ENCODE measurements around the gene RHOF. TPM values are rescaled to one million over a fixed set of nuclear protein-coding genes. Genes with fewer than 3 reads are reported as not detected.
"Not testable (repeated sequence)": the region's sequence is repeated elsewhere in the genome, so short reads cannot be mapped to it uniquely, and the experiment has no call there.

Gene RHOF
- total RNA-seq, 2 donors from 2014 or later, result 103 to 123 TPM

DNA sequence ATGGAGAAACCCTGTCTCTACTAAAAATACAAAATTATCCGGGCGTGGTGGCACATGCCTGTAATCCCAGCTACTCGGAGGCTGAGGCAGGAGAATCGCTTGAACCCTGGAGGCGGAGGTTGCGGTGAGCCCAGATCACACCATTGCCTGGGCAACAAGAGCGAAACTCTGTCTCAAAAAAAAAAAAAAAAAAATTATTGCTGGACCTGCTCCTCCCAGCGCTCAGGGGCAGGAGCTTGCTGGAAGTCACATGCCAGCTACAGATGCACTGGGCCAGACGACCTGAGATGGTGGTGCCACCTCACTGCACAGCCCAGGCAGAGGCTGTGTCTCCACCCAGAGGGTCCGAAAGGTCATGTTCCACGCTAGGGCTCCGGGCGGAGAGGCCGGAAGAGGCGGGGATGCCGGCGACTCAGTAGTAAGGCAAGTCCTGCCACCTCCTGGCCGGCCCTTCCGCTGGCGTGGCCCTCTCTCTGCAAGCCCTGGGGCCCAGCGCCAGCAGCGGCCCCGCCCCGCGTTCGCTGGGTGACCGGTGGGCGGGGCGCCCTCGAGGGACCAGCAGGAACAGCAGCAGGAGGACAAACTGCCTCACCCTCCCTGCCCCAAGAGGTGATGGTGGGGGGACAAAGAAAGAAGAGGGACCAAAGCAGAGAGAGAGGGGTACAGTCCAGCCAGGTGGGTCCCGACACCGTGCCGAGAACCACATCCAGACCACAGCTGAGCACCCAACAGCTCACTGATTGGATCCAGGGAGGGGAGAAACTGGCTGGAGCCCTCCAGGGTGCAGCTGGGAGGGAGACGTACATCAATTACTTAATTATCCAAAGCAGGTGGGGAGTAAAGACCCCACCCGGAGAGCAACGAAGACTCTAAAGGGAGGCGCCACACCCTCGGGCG is 3.6 kb upstream of the RHOF start:
- Mint-ChIP-seq H3K36me3 (ENCODE audit: low read depth) (peaks cover 70% of the 10 kb centered on the region), H3K4me1 (peaks cover 24% of the 10 kb centered on the region), H3K27me3 (no peaks in the 10 kb centered on the region), H3K9me3 (no peaks in the 10 kb centered on the region), H3K4me3 (peak overlapping the region; percentile 52), H3K27ac (no peak overlapping the region)
- ATAC-seq (replicated peaks), result no peak

DNA sequence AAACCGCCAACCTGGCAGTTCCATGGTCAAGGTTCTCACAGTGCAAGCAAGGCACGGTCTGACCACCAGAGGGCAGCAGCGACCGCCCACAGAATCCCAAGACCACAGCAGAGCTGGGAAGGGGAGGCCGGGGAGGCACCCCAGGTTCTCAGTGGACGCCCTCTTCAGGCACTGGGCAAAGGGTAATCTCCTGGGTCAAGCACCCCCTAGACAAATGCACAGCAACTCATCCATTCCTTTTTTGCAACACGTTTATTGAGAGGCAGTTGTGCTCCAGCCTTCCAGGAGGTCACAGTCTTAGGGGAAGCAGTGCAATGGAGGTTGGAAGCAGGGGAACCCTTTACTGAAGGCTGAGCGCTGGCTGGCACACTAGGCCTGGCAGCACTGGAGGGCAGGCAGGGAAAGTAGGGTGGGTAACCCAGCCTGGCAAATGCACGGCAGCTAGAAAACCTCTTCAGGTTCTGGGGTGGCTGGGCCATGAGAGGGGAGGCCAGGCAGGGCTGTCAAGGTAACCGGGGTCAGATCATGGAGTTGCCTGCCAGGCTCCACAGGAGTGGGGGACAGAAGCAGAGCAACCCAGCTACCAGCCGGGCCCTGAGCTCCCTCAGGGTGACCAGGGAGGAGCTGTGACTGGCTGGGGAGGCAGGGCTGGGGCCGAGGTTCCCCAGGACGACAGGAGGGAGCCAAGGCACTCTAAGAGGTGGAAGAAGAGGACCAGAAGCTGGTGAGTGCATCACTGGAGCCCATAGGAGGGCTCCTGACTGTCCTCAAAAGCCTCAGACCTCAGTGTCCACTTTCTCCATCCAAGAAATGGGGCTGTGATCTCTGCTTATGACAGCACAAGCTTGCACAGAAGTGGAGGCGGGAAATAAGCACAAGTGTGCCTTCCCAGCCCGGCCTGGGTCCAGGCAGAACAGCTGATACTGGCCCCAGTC is 1.8 kb upstream of the RHOF start:
- Mint-ChIP-seq H3K4me3 (peak overlapping the region; percentile 94), H3K36me3 (ENCODE audit: low read depth) (peaks cover 75% of the 10 kb centered on the region), H3K27me3 (no peaks in the 10 kb centered on the region), H3K9me3 (no peaks in the 10 kb centered on the region), H3K27ac (peak overlapping the region; percentile 73), H3K4me1 (peaks cover 34% of the 10 kb centered on the region)
- peak; percentile 25 for ATAC-seq (replicated peaks)

DNA sequence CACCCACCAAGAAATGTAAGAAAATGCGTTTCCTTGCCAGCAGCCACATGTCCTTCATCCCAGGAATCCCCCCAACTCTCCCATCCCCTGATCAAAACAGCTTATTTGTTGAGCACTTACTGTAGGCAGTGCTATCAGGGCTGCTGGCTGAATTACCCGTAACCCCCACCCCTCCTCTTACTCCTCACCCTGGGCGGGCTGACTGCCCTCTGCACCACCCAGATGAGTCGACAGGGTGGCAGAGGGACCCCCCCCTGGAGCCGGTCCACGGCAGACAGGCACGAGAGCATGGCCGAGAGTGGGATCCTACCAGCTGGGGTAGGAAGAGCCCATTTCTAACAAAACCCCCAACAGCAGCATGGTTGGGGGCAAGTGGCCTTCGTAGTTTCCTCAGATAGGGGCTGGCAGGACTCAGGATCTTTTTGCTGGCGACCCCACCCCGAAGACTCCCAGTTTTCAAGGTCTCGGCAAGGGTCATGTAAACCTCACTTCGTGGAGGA is 1.1 kb upstream of the RHOF start:
- H3K36me3 Mint-ChIP-seq (ENCODE audit: low read depth), result peaks cover 79% of the 10 kb centered on the region

DNA sequence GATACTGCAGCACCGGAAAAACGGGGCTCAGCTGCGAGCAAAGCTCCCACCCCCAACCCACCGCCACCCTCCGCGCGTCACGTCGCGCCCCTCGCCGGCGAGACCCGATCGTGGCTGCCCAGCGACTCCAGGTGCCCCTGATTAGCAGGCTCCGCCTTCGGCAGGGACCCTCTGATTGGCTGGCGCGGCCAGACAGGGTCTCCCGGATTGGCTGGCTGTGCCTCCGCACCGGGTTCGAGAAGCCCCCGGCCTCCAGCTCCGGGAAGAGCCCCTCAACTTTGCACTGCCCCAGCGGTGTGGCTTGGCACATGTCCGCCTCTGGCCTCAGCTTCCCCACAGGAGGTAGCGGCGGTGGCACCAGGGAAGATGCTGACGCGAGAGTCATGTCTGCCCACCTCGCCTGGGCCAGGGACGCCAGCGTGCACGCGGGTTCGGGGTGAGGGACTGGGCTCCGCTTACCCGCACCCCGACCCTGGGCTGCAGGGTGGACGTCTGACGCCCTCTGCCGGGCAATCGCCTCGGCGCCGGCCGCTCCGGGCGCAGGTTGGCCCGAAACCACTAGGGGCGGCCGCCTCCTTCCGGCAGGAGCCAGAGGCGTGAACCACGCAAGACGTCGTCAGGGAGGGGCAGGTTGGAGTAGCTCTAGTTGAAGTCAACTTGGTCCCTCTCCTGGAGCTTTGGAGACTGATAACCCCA is 498 bp upstream of the RHOF start:
- peak overlapping the region; percentile 73 for H3K27ac Mint-ChIP-seq
- no peaks in the 10 kb centered on the region for H3K27me3 Mint-ChIP-seq
- H3K9me3 Mint-ChIP-seq, result no peaks in the 10 kb centered on the region
- H3K4me3 Mint-ChIP-seq, result peak overlapping the region; percentile 94
- peak; percentile 70 for ATAC-seq (replicated peaks)
- H3K36me3 Mint-ChIP-seq (ENCODE audit: low read depth), result peaks cover 79% of the 10 kb centered on the region
- H3K4me1 Mint-ChIP-seq, result peaks cover 37% of the 10 kb centered on the region

More for the DNA sequence above, 1.1 kb upstream of the RHOF start:
- ATAC-seq (replicated peaks), result peak; percentile 16
- no peaks in the 10 kb centered on the region for H3K9me3 Mint-ChIP-seq
- peak overlapping the region; percentile 73 for H3K27ac Mint-ChIP-seq
- H3K27me3 Mint-ChIP-seq, result no peaks in the 10 kb centered on the region
- H3K4me1 Mint-ChIP-seq, result peaks cover 37% of the 10 kb centered on the region
- peak overlapping the region; percentile 94 for H3K4me3 Mint-ChIP-seq

DNA sequence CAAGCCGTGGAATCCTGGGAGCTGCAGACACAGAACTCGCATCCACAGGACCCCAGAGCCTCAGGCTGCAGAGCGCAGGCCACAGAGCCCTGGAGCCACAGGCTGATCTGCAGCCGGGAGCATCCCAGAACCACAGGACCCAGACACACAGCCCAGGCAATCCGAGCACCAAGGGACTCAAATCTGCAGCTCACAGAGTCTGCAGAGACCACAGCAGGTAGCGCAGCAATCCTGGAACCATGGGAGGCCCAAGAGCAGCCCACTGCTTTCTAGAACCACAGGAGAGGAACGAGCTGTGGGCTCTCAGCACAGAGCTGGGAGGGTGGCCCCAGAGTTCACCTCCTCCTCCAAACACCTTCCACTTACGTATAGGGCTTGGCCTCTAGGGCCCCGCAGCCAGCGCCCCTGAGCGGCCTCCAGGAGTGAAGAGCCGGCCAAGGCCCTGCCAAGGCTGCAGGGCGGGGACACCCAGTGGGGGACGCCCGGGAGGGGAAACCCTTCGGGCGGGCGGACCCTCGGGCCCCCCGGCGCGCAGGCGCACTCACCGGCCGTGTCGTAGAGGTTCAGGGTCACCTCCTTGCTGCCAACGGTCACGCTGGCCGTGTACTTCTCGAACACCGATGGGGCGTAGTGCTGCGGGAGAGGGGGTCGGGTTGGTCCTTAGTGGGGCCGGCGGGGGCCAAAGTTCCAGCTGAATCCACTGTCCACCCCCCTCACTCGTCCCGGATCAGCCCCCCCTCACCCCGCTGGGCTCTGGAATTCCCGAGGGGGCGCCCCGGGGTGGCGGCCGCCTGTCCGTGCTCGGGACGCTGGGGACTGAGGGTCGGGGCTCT is 665 bp downstream of the RHOF start:
- no peaks in the 10 kb centered on the region for H3K27me3 Mint-ChIP-seq
- peak overlapping the region; percentile 94 for H3K4me3 Mint-ChIP-seq
- peaks cover 31% of the 10 kb centered on the region for H3K4me1 Mint-ChIP-seq
- peaks cover 79% of the 10 kb centered on the region for H3K36me3 Mint-ChIP-seq (ENCODE audit: low read depth)
- no peaks in the 10 kb centered on the region for H3K9me3 Mint-ChIP-seq
- peak overlapping the region; percentile 98 for H3K27ac Mint-ChIP-seq
- peak; percentile 11 for ATAC-seq (replicated peaks)

DNA sequence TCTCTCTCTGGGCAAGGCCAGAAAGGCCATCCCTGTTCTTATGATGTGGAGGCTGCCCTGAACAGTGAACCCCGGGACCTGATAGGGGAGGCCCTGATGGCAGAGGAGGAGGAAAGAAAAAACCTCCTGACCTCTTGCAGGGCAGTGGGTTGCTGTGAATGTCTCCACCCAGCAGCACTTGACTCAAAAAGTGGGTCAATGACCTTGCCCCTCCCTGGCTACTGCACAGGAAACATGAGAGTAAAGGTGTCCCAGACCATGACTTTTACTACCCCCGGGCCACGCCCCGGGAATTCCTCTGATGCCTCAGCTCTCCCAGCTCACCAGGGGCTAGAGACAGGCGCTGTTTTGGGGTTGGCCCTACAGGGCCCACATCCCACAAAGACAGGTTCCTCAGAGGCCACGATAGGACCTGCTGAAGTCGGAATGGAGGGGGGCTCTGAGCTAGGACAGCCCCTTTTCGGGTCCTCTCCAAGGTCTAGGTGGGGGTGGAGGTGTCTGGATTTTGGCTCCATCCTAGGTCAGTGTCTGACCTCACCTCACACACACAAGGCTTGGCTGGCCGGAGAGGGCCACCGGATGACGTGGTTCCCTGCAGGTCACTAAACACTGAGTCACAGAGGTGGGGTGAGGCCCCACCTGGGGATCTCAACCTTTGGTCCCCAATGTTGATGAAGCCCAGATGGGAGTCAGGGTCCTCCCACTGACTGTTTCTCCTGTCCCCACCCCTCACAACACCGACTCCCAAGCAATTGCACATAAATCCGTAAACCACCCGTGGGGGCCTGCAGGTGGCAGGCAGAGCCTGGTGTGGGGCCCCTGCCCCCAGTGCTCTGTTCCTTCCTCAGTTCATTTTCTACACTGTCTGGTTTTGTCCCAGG is 1.6 kb downstream of the RHOF start:
- no peak for ATAC-seq (replicated peaks)
- no peaks in the 10 kb centered on the region for H3K27me3 Mint-ChIP-seq
- peaks cover 80% of the 10 kb centered on the region for H3K36me3 Mint-ChIP-seq (ENCODE audit: low read depth)
- peak overlapping the region; percentile 94 for H3K4me3 Mint-ChIP-seq
- peak overlapping the region; percentile 98 for H3K27ac Mint-ChIP-seq
- H3K9me3 Mint-ChIP-seq, result no peaks in the 10 kb centered on the region
- H3K4me1 Mint-ChIP-seq, result peaks cover 33% of the 10 kb centered on the region

DNA sequence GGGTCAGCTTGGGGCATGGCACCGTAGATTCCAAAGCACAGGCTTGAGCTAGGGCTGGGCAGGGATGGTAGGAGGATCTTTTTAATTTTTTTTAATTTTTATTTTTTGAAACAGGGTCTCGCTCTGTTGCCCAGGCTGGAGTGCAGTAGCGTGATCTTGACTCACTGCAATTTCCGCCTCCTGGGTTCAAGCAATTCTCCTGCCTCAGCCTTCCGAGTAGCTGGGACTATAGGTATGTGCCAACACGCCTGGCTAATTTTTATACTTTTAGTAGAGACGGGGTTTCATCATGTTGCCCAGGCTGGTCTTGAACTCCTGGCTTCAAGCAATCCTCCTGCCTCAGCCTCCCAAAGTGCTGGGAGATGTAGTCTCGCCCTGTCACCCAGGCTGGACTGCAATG is 2.7 kb downstream of the RHOF start:
- Mint-ChIP-seq H3K36me3 (ENCODE audit: low read depth) (peaks cover 84% of the 10 kb centered on the region), H3K4me3 (peak overlapping the region; percentile 94), H3K4me1 (peaks cover 40% of the 10 kb centered on the region), H3K27ac (peak overlapping the region; percentile 98)
- H3K9me3 Mint-ChIP-seq; H3K27me3 Mint-ChIP-seq; ATAC-seq (replicated peaks): not testable (repeated sequence)

DNA sequence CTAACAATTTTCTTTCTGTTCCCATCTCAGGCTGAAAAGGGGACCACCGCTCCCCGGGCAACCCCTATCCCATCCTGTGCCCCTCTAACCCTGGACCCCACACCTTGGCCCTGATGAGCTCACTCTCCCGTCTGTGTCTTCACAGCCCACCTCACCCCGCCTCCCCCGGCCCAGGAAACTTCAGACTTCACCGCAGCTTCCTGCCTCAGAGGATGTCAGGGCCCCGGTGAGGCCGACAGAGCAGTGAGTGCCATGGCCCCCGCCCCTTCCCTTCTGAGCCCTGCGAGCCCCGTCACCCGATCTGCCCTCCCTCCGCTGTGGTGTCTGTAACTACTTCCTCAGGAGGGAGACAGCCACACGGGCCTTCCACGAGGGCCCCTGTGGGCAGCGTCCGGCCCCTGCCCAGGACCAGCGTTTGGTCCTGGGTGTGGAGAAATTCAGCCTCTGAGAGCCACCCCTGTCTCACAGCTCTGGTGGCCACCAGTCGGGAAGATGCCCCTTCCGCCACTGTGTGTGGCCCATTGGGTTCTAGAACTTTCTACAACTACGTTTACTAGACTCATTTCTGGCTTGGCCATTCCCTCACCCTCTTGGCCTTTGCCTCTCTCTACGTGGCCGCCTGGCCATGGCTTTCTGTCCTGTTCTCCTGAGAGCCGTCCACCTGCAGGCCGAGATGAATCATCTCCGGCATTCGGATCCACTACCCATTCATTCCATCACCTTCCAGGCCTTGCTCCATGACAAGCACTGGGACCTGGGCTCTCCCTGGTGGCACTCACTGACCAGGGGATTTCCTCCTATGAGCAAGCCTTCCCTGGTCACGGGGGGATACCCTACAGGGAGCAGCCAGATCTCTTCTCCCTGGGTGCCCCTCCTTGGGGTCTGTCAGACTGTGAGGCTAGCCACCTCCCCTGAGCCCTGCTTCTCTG is 3.4 kb downstream of the RHOF start:
- Mint-ChIP-seq H3K4me1 (peaks cover 36% of the 10 kb centered on the region), H3K4me3 (peak overlapping the region; percentile 94), H3K36me3 (ENCODE audit: low read depth) (peaks cover 81% of the 10 kb centered on the region), H3K27me3 (no peaks in the 10 kb centered on the region), H3K9me3 (no peaks in the 10 kb centered on the region), H3K27ac (peak overlapping the region; percentile 98)
- peak; percentile 59 for ATAC-seq (replicated peaks)

DNA sequence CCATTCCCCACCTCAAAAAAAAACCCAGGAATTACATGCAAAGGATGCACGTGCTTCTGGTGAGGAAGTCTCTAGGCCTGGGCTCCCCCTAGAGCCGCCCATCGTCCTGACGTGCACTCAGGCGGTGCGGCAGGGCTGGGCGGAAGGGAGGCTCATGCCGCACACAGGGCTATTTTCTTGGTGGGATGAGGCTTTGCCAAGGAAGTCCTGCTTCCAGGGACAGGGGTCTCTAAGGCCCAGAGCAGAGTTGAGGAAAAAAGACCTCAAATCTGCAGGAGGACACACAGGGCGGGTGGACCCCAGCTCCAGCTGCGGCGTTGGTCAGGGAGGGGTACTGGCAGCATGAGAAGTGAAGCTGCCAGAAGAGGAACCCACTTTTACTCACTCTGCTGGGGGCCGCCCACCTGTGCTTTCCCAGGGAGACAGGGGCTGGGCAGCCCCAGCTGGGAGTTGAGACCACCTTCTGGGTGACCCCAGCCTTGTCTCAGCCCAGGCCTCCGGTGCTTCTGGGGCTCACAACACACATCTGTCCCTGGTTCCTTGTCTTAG is 4.2 kb downstream of the RHOF start:
- H3K27me3 Mint-ChIP-seq, result no peaks in the 10 kb centered on the region
- H3K9me3 Mint-ChIP-seq, result no peaks in the 10 kb centered on the region
- peak overlapping the region; percentile 98 for H3K27ac Mint-ChIP-seq
- no peak for ATAC-seq (replicated peaks)
- H3K4me3 Mint-ChIP-seq, result peak overlapping the region; percentile 94
- peaks cover 34% of the 10 kb centered on the region for H3K4me1 Mint-ChIP-seq
- peaks cover 81% of the 10 kb centered on the region for H3K36me3 Mint-ChIP-seq (ENCODE audit: low read depth)

DNA sequence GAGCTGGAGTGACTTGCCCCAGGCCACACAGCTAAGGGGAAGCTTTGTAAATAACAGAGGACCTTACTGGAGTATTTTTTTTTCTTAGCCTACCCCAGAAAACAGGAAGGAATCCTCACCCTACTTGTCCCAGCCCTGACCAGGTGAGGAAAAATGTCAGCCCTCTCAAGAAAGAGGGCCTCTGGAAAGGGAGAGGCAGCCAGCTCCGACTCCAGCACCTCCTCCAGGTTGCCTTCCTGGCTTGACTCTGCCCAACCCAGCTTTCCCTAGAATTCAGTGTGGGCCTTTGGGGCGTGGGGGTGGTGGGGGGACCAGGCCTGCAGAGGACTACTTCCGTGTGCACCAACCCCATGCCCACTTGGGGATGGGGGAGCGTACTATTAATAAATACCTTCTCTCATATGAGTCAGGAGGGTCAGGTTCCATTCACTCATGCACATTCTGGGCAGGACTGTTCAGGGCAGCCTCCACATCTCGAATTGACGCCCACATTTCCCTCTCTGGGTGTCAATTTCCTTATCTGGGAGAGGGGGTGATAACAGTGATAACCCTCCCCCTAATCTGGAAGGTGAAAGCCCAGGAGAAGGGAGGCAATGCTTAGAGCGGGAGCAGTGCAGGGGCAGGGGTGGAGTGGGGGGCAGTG is 5.2 kb downstream of the RHOF start:
- Mint-ChIP-seq H3K4me3 (peak overlapping the region; percentile 94), H3K27ac (peak overlapping the region; percentile 98), H3K4me1 (peaks cover 38% of the 10 kb centered on the region), H3K9me3 (no peaks in the 10 kb centered on the region), H3K27me3 (no peaks in the 10 kb centered on the region), H3K36me3 (ENCODE audit: low read depth) (peaks cover 88% of the 10 kb centered on the region)
- ATAC-seq (replicated peaks), result no peak
